ENCODE results near the gene RPL29. TPM values are rescaled to one million over a fixed set of nuclear protein-coding genes. Genes with fewer than 3 reads are reported as not detected.
A peak's percentile ranks its signal among the peaks of the same experiment; 100 is the strongest.

Gene RPL29
- total and polyA plus RNA-seq, 2 of the 13 experiments (the other 11 are each of a cell fraction or from before 2014, with no cell fraction given): 1,348 to 2,263 TPM

- TF ChIP-seq ZNF800 (CRISPR knock-in tag; IDR thresholded peaks at IDR 0.05) (no peak; the same call in 1 of the 2 replicates), ZNF484 (CRISPR knock-in tag; IDR thresholded peaks at IDR 0.05; ENCODE audit: borderline replicate concordance, low read depth) (no peak), RFXANK (CRISPR knock-in tag; IDR thresholded peaks at IDR 0.05) (0 out of 2 replicates have a peak, but pooled peaks have one; percentile 52), ZNF512B (CRISPR knock-in tag; IDR thresholded peaks at IDR 0.05; ENCODE audit: borderline replicate concordance) (no peak), ZNF704 (CRISPR knock-in tag; IDR thresholded peaks at IDR 0.05; ENCODE audit: borderline replicate concordance) (no peak), ZNF598 (CRISPR knock-in tag; IDR thresholded peaks at IDR 0.05; ENCODE audit: borderline replicate concordance) (no peak), CCAR2 (optimal IDR thresholded peaks at IDR 0.05; ENCODE audit: low read depth, low read length) (no peak), ZNF557 (CRISPR knock-in tag; IDR thresholded peaks at IDR 0.05) (no peak), NRL (CRISPR knock-in tag; IDR thresholded peaks at IDR 0.05; ENCODE audit: borderline replicate concordance) (no peak), NKX3-1 (CRISPR knock-in tag; IDR thresholded peaks at IDR 0.05) (no peak), ZNF501 (CRISPR knock-in tag; IDR thresholded peaks at IDR 0.05) (0 out of 2 replicates have a peak, but pooled peaks have one; percentile 16), CSRNP1 (CRISPR knock-in tag; IDR thresholded peaks at IDR 0.05) (no peak), IKZF1 (IDR thresholded peaks at IDR 0.05) (no peak), ZNF746 (CRISPR knock-in tag; IDR thresholded peaks at IDR 0.05) (no peak), NFIB (CRISPR knock-in tag; IDR thresholded peaks at IDR 0.05; ENCODE audit: borderline replicate concordance) (no peak), SRSF1 (optimal IDR thresholded peaks at IDR 0.05; ENCODE audit: low read depth, low read length) (no peak), PRMT3 (CRISPR knock-in tag; IDR thresholded peaks at IDR 0.05; ENCODE audit: borderline replicate concordance, low read depth) (no peak), ZFP82 (CRISPR knock-in tag; IDR thresholded peaks at IDR 0.05; ENCODE audit: borderline replicate concordance) (no peak), ZNF253 (CRISPR knock-in tag; IDR thresholded peaks at IDR 0.05; ENCODE audit: borderline replicate concordance) (no peak), ZEB1 (IDR thresholded peaks at IDR 0.05; ENCODE audit: insufficient replicate concordance, low read depth) (no peak)
These were observed 5.8 kb upstream of the RPL29 start (continued) for GRCh38 chr3:52001443-52001974.

All from HepG2 (cell line).